AG04449 (cell line): ENCODE data around the gene MDGA2.

Experiments
- CTCF ChIA-PET: fragments of 350-600 bp; formaldehyde crosslinking; extraction: SDS; loops from one replicate; lab custom pipeline; 2021; ENCODE audit warnings: antibody characterized with exemption; lab: Yijun Ruan, JAX
- POLR2A ChIA-PET: fragments of 400-600, 350-600 bp; formaldehyde crosslinking; extraction: SDS; loops from one replicate; lab custom pipeline; 2020; ENCODE audit warnings: antibody characterized with exemption, inconsistent platforms; lab: Yijun Ruan, JAX
- DNase-seq: peaks from one replicate; pipeline ENCODE4 v3.0.0-alpha.2; 2010; ENCODE audit warnings: low read depth, low spot score
- H3K4me3 ChIP-seq: 2 replicates; pipeline ENCODE4 v1.5.1; 2011; ENCODE audit warnings: low read depth, mild to moderate bottlenecking, control low read depth, low read length
- CTCF ChIP-seq: IDR thresholded peaks from one replicate; pipeline ENCODE4 v1.5.1; 2011; ENCODE audit warnings: mild to moderate bottlenecking, moderate library complexity, low read length, control low read depth, inconsistent platforms; ENCODE audit not compliant: insufficient read depth; ENCODE audit errors: missing control alignments

Gene MDGA2

GRCh38 chr14:47022721-47023120 is 652.7 kb downstream of the MDGA2 start:
- TF ChIP-seq CTCF, result no peak
- DNase-seq, result no peak
- H3K4me3 ChIP-seq, result no peak overlapping the region
- CTCF ChIA-PET, result no interaction called here
- POLR2A ChIA-PET, result no interaction called here

- POLR2A ChIA-PET, result no interaction called here
- TF ChIP-seq CTCF, result no peak
These were observed 654.9 kb downstream of the MDGA2 start for GRCh38 chr14:47020500-47020899.

GRCh38 chr14:47012533-47013280 is 662.7 kb downstream of the MDGA2 start:
- no peak for DNase-seq
- TF ChIP-seq CTCF, result no peak
- no peak overlapping the region for H3K4me3 ChIP-seq
- ChIA-PET POLR2A (no interaction called here), CTCF (no interaction called here)

More at GRCh38 chr14:47020500-47020899, 654.9 kb downstream of the MDGA2 start:
- CTCF ChIA-PET, result no interaction called here
- H3K4me3 ChIP-seq, result no peak overlapping the region
- no peak for DNase-seq

- ChIA-PET CTCF (no interaction called here), POLR2A (no interaction called here)
- DNase-seq, result no peak
- H3K4me3 ChIP-seq, result no peak overlapping the region
- no peak for TF ChIP-seq CTCF
These were observed 665.8 kb downstream of the MDGA2 start for GRCh38 chr14:47009615-47010014.

GRCh38 chr14:47008732-47009131 is 666.7 kb downstream of the MDGA2 start:
- DNase-seq, result no peak
- TF ChIP-seq CTCF, result no peak
- CTCF ChIA-PET, result no interaction called here
- no peak overlapping the region for H3K4me3 ChIP-seq
- POLR2A ChIA-PET, result no interaction called here

GRCh38 chr14:46999661-47000060 is 675.7 kb downstream of the MDGA2 start:
- CTCF ChIA-PET, result no interaction called here
- DNase-seq, result no peak
- POLR2A ChIA-PET, result no interaction called here
- H3K4me3 ChIP-seq, result no peak overlapping the region
- no peak for TF ChIP-seq CTCF
